ENCODE measurements around the gene MUC6. TPM values are rescaled to one million over a fixed set of nuclear protein-coding genes. Genes with fewer than 3 reads are reported as not detected.
A peak's percentile ranks its signal among the peaks of the same experiment; 100 is the strongest.
"Not testable (repeated sequence)": the region's sequence is repeated elsewhere in the genome, so short reads cannot be mapped to it uniquely, and the experiment has no call there.

MUC6 gene
- total and polyA plus RNA-seq, 12 donors: 0.01 to 0.07 TPM; not detected in 10

DNA sequence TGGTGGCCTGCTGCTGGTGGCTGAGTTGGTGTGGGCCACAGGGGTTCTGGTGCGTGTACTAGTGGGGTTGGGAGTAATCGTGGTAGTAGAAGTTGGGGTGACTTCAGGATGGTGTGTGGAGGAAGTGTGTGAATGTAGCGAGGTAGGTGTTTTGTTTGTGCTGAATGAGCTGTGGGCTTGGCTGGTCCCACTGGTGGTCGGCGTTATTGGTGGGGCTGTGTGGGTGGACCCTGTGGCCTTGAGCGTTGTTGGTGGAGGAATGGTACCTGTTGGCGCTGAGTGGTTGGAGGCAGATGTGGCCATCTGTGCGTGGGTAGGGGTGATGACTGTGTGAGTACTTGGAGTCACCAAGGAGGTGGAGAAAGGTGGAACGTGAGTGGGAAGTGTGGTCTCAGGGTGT lies 18.4 kb downstream of the MUC6 start:
- Histone ChIP-seq H3K4me1 (no peaks in the 10 kb centered on the region), H3K4me3 (no peak overlapping the region), H3K36me3 (peaks cover 0 to 15% (median 3%) of the 10 kb centered on the region in 9 donors), H3K27me3 (no peaks in the 10 kb centered on the region), H3K9me3 (no peaks in the 10 kb centered on the region), H3K27ac (no peak overlapping the region)
- 89 to 93% methylated on average over 9 of the region's 9 CpGs for WGBS, 2 donors
- intact Hi-C loops (cut with DNase I): no loop called here
- DNase-seq: no peak
- TF ChIP-seq, protein P1, sequence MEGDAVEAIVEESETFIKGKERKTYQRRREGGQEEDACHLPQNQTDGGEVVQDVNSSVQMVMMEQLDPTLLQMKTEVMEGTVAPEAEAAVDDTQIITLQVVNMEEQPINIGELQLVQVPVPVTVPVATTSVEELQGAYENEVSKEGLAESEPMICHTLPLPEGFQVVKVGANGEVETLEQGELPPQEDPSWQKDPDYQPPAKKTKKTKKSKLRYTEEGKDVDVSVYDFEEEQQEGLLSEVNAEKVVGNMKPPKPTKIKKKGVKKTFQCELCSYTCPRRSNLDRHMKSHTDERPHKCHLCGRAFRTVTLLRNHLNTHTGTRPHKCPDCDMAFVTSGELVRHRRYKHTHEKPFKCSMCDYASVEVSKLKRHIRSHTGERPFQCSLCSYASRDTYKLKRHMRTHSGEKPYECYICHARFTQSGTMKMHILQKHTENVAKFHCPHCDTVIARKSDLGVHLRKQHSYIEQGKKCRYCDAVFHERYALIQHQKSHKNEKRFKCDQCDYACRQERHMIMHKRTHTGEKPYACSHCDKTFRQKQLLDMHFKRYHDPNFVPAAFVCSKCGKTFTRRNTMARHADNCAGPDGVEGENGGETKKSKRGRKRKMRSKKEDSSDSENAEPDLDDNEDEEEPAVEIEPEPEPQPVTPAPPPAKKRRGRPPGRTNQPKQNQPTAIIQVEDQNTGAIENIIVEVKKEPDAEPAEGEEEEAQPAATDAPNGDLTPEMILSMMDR (IDR thresholded peaks at IDR 0.05): no peak
- no peak for ATAC-seq

DNA sequence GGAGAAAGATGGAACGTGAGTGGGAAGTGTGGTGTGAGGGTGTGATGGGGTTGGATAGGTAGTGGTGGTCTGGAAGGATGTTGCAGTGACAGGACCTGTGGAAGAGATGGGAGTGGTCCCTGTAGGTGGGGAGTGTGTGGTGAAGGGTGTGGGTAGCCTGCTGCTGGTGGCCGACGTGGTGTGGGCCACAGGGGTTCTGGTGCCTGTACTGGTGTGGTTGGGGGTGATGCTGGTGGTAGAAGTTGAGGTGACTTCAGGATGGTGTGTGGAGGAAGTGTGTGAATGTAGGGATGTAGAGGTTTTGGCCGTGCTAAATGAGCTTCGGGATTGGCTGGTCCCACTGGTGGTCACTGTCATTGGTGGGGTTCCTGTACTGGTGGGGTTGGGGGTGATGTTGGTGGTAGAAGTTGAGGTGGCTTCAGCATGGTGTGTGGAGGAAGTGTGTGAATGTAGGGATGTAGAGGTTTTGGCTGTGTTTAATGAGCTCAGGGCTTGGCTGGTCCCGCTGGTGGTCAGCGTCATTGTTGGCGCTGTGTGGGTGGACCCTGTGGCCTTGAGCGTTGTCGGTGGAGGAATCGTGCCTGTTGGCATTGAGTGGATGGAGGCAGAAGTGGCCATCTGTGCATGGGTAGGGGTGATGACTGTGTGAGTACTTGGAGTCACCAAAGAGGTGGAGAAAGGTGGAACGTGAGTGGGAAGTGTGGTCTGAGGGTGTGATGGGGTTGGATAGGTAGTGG lies 19.1 kb downstream of the MUC6 start:
- ATAC-seq: peak in 5 of 8 donors; percentile 15 to 42 (median 24)

DNA sequence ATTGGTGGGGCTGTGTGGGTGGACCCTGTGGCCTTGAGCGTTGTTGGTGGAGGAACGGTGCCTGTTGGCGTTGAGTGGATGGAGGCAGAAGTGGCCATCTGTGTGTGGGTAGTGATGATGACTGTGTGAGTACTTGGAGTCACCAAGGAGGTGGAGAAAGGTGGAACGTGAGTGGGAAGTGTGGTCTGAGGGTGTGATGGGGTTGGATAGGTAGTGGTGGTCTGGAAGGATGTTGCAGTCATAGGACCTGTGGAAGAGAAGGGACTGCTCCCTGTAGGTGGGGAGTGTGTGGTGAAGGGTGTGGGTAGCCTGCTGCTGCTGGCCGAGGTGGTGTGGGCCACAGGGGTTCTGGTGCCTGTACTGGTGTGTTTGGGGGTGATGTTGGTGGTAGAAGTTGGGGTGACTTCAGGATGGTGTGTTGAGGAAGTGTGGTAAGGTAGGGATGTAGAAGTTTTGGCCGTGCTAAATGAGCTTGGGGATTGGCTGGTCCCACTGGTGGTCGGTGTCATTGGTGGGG lies 19.9 kb downstream of the MUC6 start:
- peaks cover 0 to 29% (median 8%) of the 10 kb centered on the region in 9 donors for H3K36me3 ChIP-seq
- 68 to 71% methylated on average over 7 of the region's 7 CpGs for WGBS, 2 donors
- H3K4me3 ChIP-seq; DNase-seq; H3K27ac ChIP-seq; H3K27me3 ChIP-seq; H3K4me1 ChIP-seq; intact Hi-C loops (cut with DNase I); H3K9me3 ChIP-seq: not testable (repeated sequence)
- peak in 7 of 8 donors; percentile 13 to 35 (median 24) for ATAC-seq

More for the DNA sequence above, 19.1 kb downstream of the MUC6 start:
- DNase-seq: no peak
- Histone ChIP-seq H3K36me3 (peaks cover 0 to 21% (median 6%) of the 10 kb centered on the region in 9 donors), H3K4me1 (no peaks in the 10 kb centered on the region), H3K9me3 (no peaks in the 10 kb centered on the region), H3K27me3 (no peaks in the 10 kb centered on the region), H3K27ac (no peak overlapping the region), H3K4me3 (no peak overlapping the region)
- TF ChIP-seq, protein P1 (IDR thresholded peaks at IDR 0.05): no peak
- 86 to 88% methylated on average over 12 of the region's 12 CpGs for WGBS, 2 donors
- intact Hi-C loops (cut with DNase I): no loop called here

DNA sequence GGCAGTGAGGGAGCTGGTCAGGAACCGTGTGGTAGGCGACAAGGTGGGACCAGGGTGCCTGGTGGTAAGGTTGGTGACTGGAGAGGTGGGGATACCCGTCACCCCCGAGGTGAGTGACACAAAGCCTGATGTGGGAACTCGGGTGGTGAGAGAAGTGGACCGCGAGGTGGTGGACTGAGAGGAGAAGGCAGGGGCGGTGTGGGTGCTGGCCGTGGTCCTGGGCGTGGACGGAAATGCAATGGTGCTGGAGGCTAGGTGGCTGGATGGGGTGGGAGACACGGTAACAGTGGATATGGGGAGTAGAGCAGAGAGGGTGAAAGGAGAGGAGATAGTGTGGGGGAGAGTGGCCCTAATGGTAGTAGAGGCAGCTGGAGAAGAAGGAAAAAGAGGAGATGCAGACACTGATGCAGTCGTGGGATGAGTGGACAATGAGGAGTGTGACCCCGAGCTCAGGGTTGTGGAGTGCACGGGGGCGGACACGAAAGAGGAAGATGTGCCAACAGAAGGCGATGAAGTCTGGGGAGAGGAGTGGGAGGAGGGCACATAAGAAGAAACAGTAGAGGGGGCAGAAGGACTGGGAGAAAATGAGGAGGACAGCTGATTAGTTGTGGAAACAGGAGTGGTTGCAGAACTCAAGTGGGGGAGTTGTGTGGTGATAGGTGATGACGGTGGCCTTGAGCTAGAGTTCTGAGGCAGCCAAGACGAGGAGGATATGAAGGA lies 20.5 kb downstream of the MUC6 start:
- H3K4me3 ChIP-seq: no peak overlapping the region
- no peak for DNase-seq
- H3K9me3 ChIP-seq: no peaks in the 10 kb centered on the region
- H3K27ac ChIP-seq: no peak overlapping the region
- WGBS, 2 donors: 88 to 90% methylated on average over 20 of the region's 20 CpGs
- intact Hi-C loops (cut with DNase I): no loop called here
- ATAC-seq: no peak
- TF ChIP-seq, protein P1 (IDR thresholded peaks at IDR 0.05): no peak
- H3K27me3 ChIP-seq: no peaks in the 10 kb centered on the region
- H3K4me1 ChIP-seq: no peaks in the 10 kb centered on the region
- peaks cover 0 to 36% (median 15%) of the 10 kb centered on the region in 9 donors for H3K36me3 ChIP-seq

Data from heart right ventricle (tissue), 16 donors.